ENCODE measurements around the gene BCAP29. TPM values are rescaled to one million over a fixed set of nuclear protein-coding genes. Genes with fewer than 3 reads are reported as not detected.

The BCAP29 gene
- total and polyA plus RNA-seq, 2 of the 4 experiments (the other 2 are of a cell fraction) = 33.0 to 35.1 TPM

GRCh38 chr7:107581387-107582013 is 1.5 kb downstream of the BCAP29 start:
- H3K9ac ChIP-seq (ENCODE audit: low read depth, low read length) = no peak overlapping the region
- in situ Hi-C loops (cut with MboI; ENCODE audit: low sequenced_read_pairs) = no loop called here
- H3K27ac ChIP-seq (ENCODE audit: insufficient read depth, low read length) = no peak overlapping the region
- H4K8ac ChIP-seq (ENCODE audit: low read depth in 2 of 2, low read length in 2 of 2) = no peak overlapping the region; a peak in 2 of 4 replicates
- H2BK120ac ChIP-seq (ENCODE audit: low read depth, low read length) = no peak overlapping the region
- H3K4me1 ChIP-seq (ENCODE audit: control insufficient read depth, insufficient read depth, low read length) = no peaks in the 10 kb centered on the region
- no TSS peak for BruUV-seq (replicated peaks)
- intact Hi-C loops (cut with micrococcal nuclease) = loop anchor here (5.0 kb wide), 3 partner anchors 119 to 161 kb away; partner anchors contain the start of gene CBLL1
- WGBS, 2 experiments (ENCODE audit: extremely low coverage in 2 of 2, insufficient read length in 1 of 2) = no CpG with 5 or more reads among the region's 5 CpGs
- no peak overlapping the region for H2AFZ ChIP-seq (replicated peaks; ENCODE audit: low read length, poor library complexity)
- peak overlapping the region; percentile 52; the same call in 1 of the 2 replicates for H3K4me2 ChIP-seq (ENCODE audit: low read depth, low read length)
- H2BK20ac ChIP-seq (ENCODE audit: low read depth, low read length) = no peak overlapping the region
- no peaks in the 10 kb centered on the region for H4K20me1 ChIP-seq (ENCODE audit: insufficient read depth, low read length)
- POLR2A ChIA-PET (ENCODE audit: unreplicated experiment) = no interaction called here
- peaks cover 22 to 44% of the 10 kb centered on the region in 2 experiments for H3K79me1 ChIP-seq (ENCODE audit: low read depth in 1 of 2, low read length in 2 of 2)
- no peak overlapping the region for H3K4ac ChIP-seq (ENCODE audit: low read depth, low read length)
- no peaks in the 10 kb centered on the region for H3K27me3 ChIP-seq (ENCODE audit: control insufficient read depth, insufficient read depth, low read length)
- H3K18ac ChIP-seq (ENCODE audit: low read depth, low read length) = no peak overlapping the region
- no peak overlapping the region for H4K91ac ChIP-seq (ENCODE audit: insufficient read depth, low read depth, low read length)
- H3K36me3 ChIP-seq (ENCODE audit: control insufficient read depth, insufficient read depth, low read length) = peaks cover 7% of the 10 kb centered on the region; the same call in 1 of the 2 replicates
- CTCF ChIA-PET = interaction anchor here (1.0 kb wide), 1 partner anchor 12 kb away, joined by 11 read pairs; no protein-coding TSS in a partner anchor
- DNase-seq = no peak
- H3K4me3 ChIP-seq (ENCODE audit: insufficient read depth, low read depth, low read length) = no peak overlapping the region
- TF ChIP-seq RFX5 (IDR thresholded peaks at IDR 0.05; ENCODE audit: low read depth, low read length) (no peak), ELK1 (IDR thresholded peaks at IDR 0.05; ENCODE audit: borderline replicate concordance, low read depth, low read length) (no peak), FOS (IDR thresholded peaks at IDR 0.05; ENCODE audit: low read depth, low read length) (no peak), RAD21 (IDR thresholded peaks at IDR 0.05; ENCODE audit: low read length) (no peak), RCOR1 (IDR thresholded peaks at IDR 0.05; ENCODE audit: insufficient replicate concordance, low read length) (no peak), POLR2A (IDR thresholded peaks at IDR 0.05; ENCODE audit: low read depth, low read length) (no peak), SMC3 (IDR thresholded peaks at IDR 0.05; ENCODE audit: low read depth, low read length) (no peak), BHLHE40 (IDR thresholded peaks at IDR 0.05; ENCODE audit: low read depth, low read length) (no peak), MAFK (IDR thresholded peaks at IDR 0.05; ENCODE audit: low read depth, low read length) (no peak), CTCF (conservative IDR thresholded peaks at IDR 0.05; ENCODE audit: low read depth, low read length) (no peak), MAZ (IDR thresholded peaks at IDR 0.05; ENCODE audit: borderline replicate concordance, low read depth, low read length) (no peak), CEBPB (IDR thresholded peaks at IDR 0.05; ENCODE audit: low read depth, low read length) (no peak), MXI1 (IDR thresholded peaks at IDR 0.05; ENCODE audit: borderline replicate concordance, low read depth, low read length) (no peak), CHD1 (IDR thresholded peaks at IDR 0.05; ENCODE audit: low read depth, low read length) (no peak)
- TF ChIP-seq, protein P1, sequence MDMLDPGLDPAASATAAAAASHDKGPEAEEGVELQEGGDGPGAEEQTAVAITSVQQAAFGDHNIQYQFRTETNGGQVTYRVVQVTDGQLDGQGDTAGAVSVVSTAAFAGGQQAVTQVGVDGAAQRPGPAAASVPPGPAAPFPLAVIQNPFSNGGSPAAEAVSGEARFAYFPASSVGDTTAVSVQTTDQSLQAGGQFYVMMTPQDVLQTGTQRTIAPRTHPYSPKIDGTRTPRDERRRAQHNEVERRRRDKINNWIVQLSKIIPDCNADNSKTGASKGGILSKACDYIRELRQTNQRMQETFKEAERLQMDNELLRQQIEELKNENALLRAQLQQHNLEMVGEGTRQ (IDR thresholded peaks at IDR 0.05; ENCODE audit: low read depth, low read length) = no peak
- no peak overlapping the region for H3K14ac ChIP-seq (replicated peaks; ENCODE audit: low read depth, low read length)
- dilution Hi-C loops (cut with HindIII; ENCODE audit: low sequenced_read_pairs, unreplicated experiment) = no loop called here
- no peak overlapping the region for H3K56ac ChIP-seq (ENCODE audit: extremely low read depth, insufficient read depth, low read length)
- H2BK5ac ChIP-seq (ENCODE audit: low read depth, low read length, poor library complexity, severe bottlenecking) = no peak overlapping the region
- H2AK5ac ChIP-seq (ENCODE audit: low read depth, low read length) = no peak overlapping the region
- no peak overlapping the region for H2BK15ac ChIP-seq (ENCODE audit: low read depth, low read length)
- no peak overlapping the region for H2AK9ac ChIP-seq (replicated peaks; ENCODE audit: low read depth, low read length, poor library complexity)
- ATAC-seq (ENCODE audit: low read depth) = no peak
- no peaks in the 10 kb centered on the region for H3K9me1 ChIP-seq (ENCODE audit: insufficient read depth, low read length)
- H4K5ac ChIP-seq (ENCODE audit: low read depth, low read length) = no peak overlapping the region
- H3K23ac ChIP-seq (ENCODE audit: low read depth, low read length) = peak overlapping the region; percentile 18; the same call in 1 of the 2 replicates
- no peaks in the 10 kb centered on the region for H3K9me3 ChIP-seq (ENCODE audit: control insufficient read depth, insufficient read depth, low read length)
